ENCODE results near the gene PRELID3B. TPM values are rescaled to one million over a fixed set of nuclear protein-coding genes. Genes with fewer than 3 reads are reported as not detected.
"Not testable (repeated sequence)": the region's sequence is repeated elsewhere in the genome, so short reads cannot be mapped to it uniquely, and the experiment has no call there.

PRELID3B gene
- total RNA-seq, 1 experiment from 2014 or later, result 52.6 TPM

- no peak for TF ChIP-seq CTCF (conservative IDR thresholded peaks at IDR 0.05)
- H2AK5ac ChIP-seq (ENCODE audit: insufficient read length, low read length), result no peak overlapping the region
- H3K27me3 ChIP-seq (ENCODE audit: insufficient read depth, low read length), result no peaks in the 10 kb centered on the region
- H3K4me2 ChIP-seq (ENCODE audit: insufficient read depth, insufficient read length, low read length), result no peak overlapping the region
- H4K8ac ChIP-seq (replicated peaks; ENCODE audit: insufficient read length, low read depth, low read length), result no peak overlapping the region
- no peak overlapping the region for H4K91ac ChIP-seq (ENCODE audit: insufficient read length, low read depth, low read length)
- Mint-ChIP-seq H3K36me3 (ENCODE audit: insufficient read depth in 1 of 3, low read depth in 3 of 3) (no peaks in the 10 kb centered on the region; a peak in 1 of 7 replicates), H3K27ac (peak overlapping the region in 2 of 3 experiments; percentile 52 to 76; a peak in 3 of 7 replicates), H3K27me3 (ENCODE audit: low read depth) (peaks cover 45% of the 10 kb centered on the region), H3K4me1 (peaks cover 16 to 22% of the 10 kb centered on the region in 2 experiments; a peak in 3 of 4 replicates), H3K9me3 (no peaks in the 10 kb centered on the region), H3K4me3 (no peak overlapping the region)
- no peak overlapping the region for H2BK5ac ChIP-seq (ENCODE audit: insufficient read length, low read length)
- H3K56ac ChIP-seq (ENCODE audit: insufficient read length, low read depth, low read length), result no peak overlapping the region
- no peak overlapping the region for H2BK15ac ChIP-seq (ENCODE audit: low read depth, low read length)
- no peak overlapping the region for H2BK12ac ChIP-seq (ENCODE audit: insufficient read length, low read depth, low read length)
- no peak overlapping the region for H2BK20ac ChIP-seq (ENCODE audit: low read depth, low read length, poor library complexity, severe bottlenecking)
- peaks cover 7% of the 10 kb centered on the region; the same call in 1 of the 2 replicates for H3K4me1 ChIP-seq (ENCODE audit: insufficient read depth, low read length)
- H3K79me2 ChIP-seq (ENCODE audit: insufficient read depth, low read length), result no peaks in the 10 kb centered on the region
- H2BK120ac ChIP-seq (ENCODE audit: low read depth, low read length, poor library complexity, severe bottlenecking), result no peak overlapping the region
- H3T11ph ChIP-seq (ENCODE audit: low read length), result no peak overlapping the region
- no CpG with 5 or more reads among the region's 17 CpGs for WGBS (ENCODE audit: extremely low coverage, insufficient read length, low lambda C conversion rate)
- no peak overlapping the region for H2AFZ ChIP-seq (ENCODE audit: low read length)
- H3K79me1 ChIP-seq (ENCODE audit: insufficient read depth, low read depth, low read length, poor library complexity, severe bottlenecking), result no peaks in the 10 kb centered on the region
- H3K9me3 ChIP-seq (ENCODE audit: control insufficient read depth, low read depth, low read length), result no peaks in the 10 kb centered on the region
- no peak overlapping the region for H3K14ac ChIP-seq (ENCODE audit: insufficient read depth, low read length)
- H4K5ac ChIP-seq (ENCODE audit: insufficient read length, low read depth, low read length), result no peak overlapping the region
- H3K4ac ChIP-seq (ENCODE audit: low read depth, low read length), result no peak overlapping the region
- DNase-seq, result no peak
- no peaks in the 10 kb centered on the region for H3K23me2 ChIP-seq (ENCODE audit: insufficient read length, low read depth, low read length, poor library complexity, severe bottlenecking)
- no peaks in the 10 kb centered on the region for H4K20me1 ChIP-seq (ENCODE audit: control insufficient read depth, insufficient read depth, insufficient read length)
- H3K23ac ChIP-seq (ENCODE audit: insufficient read length, low read depth, low read length), result no peak overlapping the region
- H3K27ac ChIP-seq (ENCODE audit: insufficient read length, low read depth, low read length), result no peak overlapping the region
- H3K18ac ChIP-seq (ENCODE audit: insufficient read length, low read depth, low read length), result no peak overlapping the region
- no peak overlapping the region for H3K9ac ChIP-seq (ENCODE audit: extremely low read depth, insufficient read length, low read length)
These were observed 29.3 kb downstream of the PRELID3B start for GRCh38 chr20:59013031-59013951.

DNA sequence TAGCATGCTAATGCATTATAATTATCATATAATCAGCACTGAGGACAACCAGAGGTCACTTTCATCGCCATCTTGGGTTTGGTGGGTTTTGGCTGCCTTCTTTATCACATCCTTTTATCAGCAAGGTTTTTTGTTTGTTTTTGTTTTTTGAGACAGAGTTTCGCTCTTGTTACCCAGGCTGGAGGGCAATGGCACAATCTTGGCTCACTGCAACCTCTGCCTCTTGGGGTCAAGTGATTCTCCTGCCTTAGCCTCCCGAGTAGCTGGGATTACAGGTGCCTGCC, 30.8 kb downstream of the PRELID3B start:
- not testable (repeated sequence) for H4K20me1 ChIP-seq (ENCODE audit: control insufficient read depth, insufficient read depth, insufficient read length); H3K79me1 ChIP-seq (ENCODE audit: insufficient read depth, low read depth, low read length, poor library complexity, severe bottlenecking); H3K27ac Mint-ChIP-seq; H2BK20ac ChIP-seq (ENCODE audit: low read depth, low read length, poor library complexity, severe bottlenecking); H3K9ac ChIP-seq (ENCODE audit: extremely low read depth, insufficient read length, low read length); H3K23ac ChIP-seq (ENCODE audit: insufficient read length, low read depth, low read length); H3K27me3 ChIP-seq (ENCODE audit: insufficient read depth, low read length); H3K4me1 ChIP-seq (ENCODE audit: insufficient read depth, low read length); H4K91ac ChIP-seq (ENCODE audit: insufficient read length, low read depth, low read length); DNase-seq; H3T11ph ChIP-seq (ENCODE audit: low read length); H2AK5ac ChIP-seq (ENCODE audit: insufficient read length, low read length); H3K56ac ChIP-seq (ENCODE audit: insufficient read length, low read depth, low read length); H3K9me3 Mint-ChIP-seq; H3K4me2 ChIP-seq (ENCODE audit: insufficient read depth, insufficient read length, low read length); H3K14ac ChIP-seq (ENCODE audit: insufficient read depth, low read length); H3K27ac ChIP-seq (ENCODE audit: insufficient read length, low read depth, low read length); H2BK12ac ChIP-seq (ENCODE audit: insufficient read length, low read depth, low read length); H3K79me2 ChIP-seq (ENCODE audit: insufficient read depth, low read length); H3K4me3 Mint-ChIP-seq; H3K9me3 ChIP-seq (ENCODE audit: control insufficient read depth, low read depth, low read length); H2BK15ac ChIP-seq (ENCODE audit: low read depth, low read length); H3K18ac ChIP-seq (ENCODE audit: insufficient read length, low read depth, low read length); H3K23me2 ChIP-seq (ENCODE audit: insufficient read length, low read depth, low read length, poor library complexity, severe bottlenecking); H2BK5ac ChIP-seq (ENCODE audit: insufficient read length, low read length); H4K8ac ChIP-seq (replicated peaks; ENCODE audit: insufficient read length, low read depth, low read length); H3K4ac ChIP-seq (ENCODE audit: low read depth, low read length); H3K36me3 Mint-ChIP-seq (ENCODE audit: insufficient read depth in 1 of 3, low read depth in 3 of 3); H2AFZ ChIP-seq (ENCODE audit: low read length); H2BK120ac ChIP-seq (ENCODE audit: low read depth, low read length, poor library complexity, severe bottlenecking); H4K5ac ChIP-seq (ENCODE audit: insufficient read length, low read depth, low read length)
- Mint-ChIP-seq H3K4me1 (peaks cover 16 to 21% of the 10 kb centered on the region in 2 experiments; a peak in 3 of 4 replicates), H3K27me3 (ENCODE audit: low read depth) (peaks cover 51% of the 10 kb centered on the region)
- WGBS (ENCODE audit: extremely low coverage, insufficient read length, low lambda C conversion rate), result no CpG with 5 or more reads among the region's 3 CpGs
